SK-N-SH treated with all-trans-retinoic acid at 6 μM for 48 hours (cell line): ENCODE results near the gene G3BP2.

Source experiments
- BACH2 ChIP-seq: fragments of 250-450 bp; sonication (Bioruptor Pico); IDR thresholded peaks from 2 replicates; pipeline ENCODE4 v1.9.0; 2021; ENCODE audit warnings: mild to moderate bottlenecking, borderline replicate concordance
- CSDC2 ChIP-seq: fragments of 250-450 bp; sonication (Bioruptor Pico); IDR thresholded peaks from 2 replicates; pipeline ENCODE4 v1.5.0; 2020; ENCODE audit warnings: mild to moderate bottlenecking, moderate library complexity
- GLIS3 ChIP-seq: fragments of 250-450 bp; sonication (Bioruptor Pico); IDR thresholded peaks from 2 replicates; pipeline ENCODE4 v1.5.0; 2020; ENCODE audit warnings: mild to moderate bottlenecking, moderate library complexity
- RARB ChIP-seq: fragments of 250-450 bp; sonication (Bioruptor Pico); IDR thresholded peaks from 2 replicates; pipeline ENCODE4 v1.8.0; 2021; ENCODE audit warnings: mild to moderate bottlenecking, moderate library complexity
- ZC3H10 ChIP-seq: fragments of 250-450 bp; sonication (Bioruptor Pico); IDR thresholded peaks from 2 replicates; pipeline ENCODE4 v1.5.1; 2021; ENCODE audit warnings: mild to moderate bottlenecking, moderate library complexity
- ZFP3 ChIP-seq: fragments of 250-450 bp; sonication (Bioruptor Pico); IDR thresholded peaks from 2 replicates; pipeline ENCODE4 v1.5.0; 2020; ENCODE audit warnings: mild to moderate bottlenecking, moderate library complexity
- ZFP30 ChIP-seq: fragments of 450-650 bp; formaldehyde crosslinking; IDR thresholded peaks from 2 replicates; pipeline ENCODE4 v1.5.0; 2022; ENCODE audit warnings: mild to moderate bottlenecking, moderate library complexity
- ZNF8 ChIP-seq: fragments of 450-650 bp; formaldehyde crosslinking; IDR thresholded peaks from 2 replicates; pipeline ENCODE4 v1.5.0; 2020; ENCODE audit warnings: mild to moderate bottlenecking, moderate library complexity
- TF ChIP-seq, protein P1 (sequence below): fragments of 250-450 bp; sonication (Bioruptor Pico); IDR thresholded peaks from 2 replicates; pipeline ENCODE4 v1.5.1; 2021; ENCODE audit warnings: mild to moderate bottlenecking, moderate library complexity
- TF ChIP-seq, protein P2 (sequence below): fragments of 250-450 bp; sonication (Bioruptor Pico); IDR thresholded peaks from 2 replicates; pipeline ENCODE4 v1.5.1; 2020; ENCODE audit warnings: low read depth, mild to moderate bottlenecking, moderate library complexity
- TF ChIP-seq, protein P3 (sequence below): fragments of 250-450 bp; sonication (Bioruptor Pico); IDR thresholded peaks from 2 replicates; pipeline ENCODE4 v1.8.0; 2020; ENCODE audit warnings: mild to moderate bottlenecking, moderate library complexity, borderline replicate concordance

DNA sequence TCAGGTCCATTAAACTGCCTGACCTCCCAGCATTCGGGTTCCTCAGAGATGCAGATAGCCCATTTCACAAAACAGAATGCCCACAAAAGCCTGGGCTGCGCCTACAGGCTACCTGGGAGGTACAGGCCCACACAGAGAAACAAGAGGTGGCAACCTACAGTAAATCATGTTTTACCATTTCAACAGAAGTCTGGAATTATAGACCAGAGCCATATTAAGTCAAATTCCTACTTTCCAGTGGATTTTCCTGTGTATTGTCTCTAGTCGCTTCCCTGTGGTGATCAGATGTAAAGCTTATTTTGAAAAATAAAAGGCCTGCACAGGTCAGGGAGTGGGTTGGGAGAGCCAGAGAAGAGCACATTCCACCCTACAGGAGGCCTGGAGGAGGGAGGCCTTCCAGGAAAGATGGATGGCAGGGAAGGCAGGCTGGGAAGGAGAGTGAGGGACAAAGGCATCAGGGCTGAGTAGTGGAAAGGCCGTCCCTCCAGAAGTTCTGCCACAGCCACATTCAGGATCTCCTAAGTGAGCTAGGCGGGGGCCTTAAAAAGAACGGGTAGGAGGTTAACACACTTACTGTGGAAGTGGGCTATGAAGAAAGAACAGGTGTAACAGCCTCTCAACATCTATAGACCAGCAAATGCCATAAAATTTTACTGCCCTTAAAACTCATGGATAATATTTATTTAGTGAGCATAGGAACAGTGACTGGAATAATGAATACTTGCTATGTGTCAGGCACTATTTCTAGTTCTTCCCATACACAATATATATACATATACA, 32.2 kb upstream of the G3BP2 start:
- TF ChIP-seq, protein P1, sequence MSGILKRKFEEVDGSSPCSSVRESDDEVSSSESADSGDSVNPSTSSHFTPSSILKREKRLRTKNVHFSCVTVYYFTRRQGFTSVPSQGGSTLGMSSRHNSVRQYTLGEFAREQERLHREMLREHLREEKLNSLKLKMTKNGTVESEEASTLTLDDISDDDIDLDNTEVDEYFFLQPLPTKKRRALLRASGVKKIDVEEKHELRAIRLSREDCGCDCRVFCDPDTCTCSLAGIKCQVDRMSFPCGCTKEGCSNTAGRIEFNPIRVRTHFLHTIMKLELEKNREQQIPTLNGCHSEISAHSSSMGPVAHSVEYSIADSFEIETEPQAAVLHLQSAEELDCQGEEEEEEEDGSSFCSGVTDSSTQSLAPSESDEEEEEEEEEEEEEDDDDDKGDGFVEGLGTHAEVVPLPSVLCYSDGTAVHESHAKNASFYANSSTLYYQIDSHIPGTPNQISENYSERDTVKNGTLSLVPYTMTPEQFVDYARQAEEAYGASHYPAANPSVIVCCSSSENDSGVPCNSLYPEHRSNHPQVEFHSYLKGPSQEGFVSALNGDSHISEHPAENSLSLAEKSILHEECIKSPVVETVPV (CRISPR knock-in tag): no peak
- TF ChIP-seq BACH2 (CRISPR knock-in tag): no peak
- TF ChIP-seq, protein P2, sequence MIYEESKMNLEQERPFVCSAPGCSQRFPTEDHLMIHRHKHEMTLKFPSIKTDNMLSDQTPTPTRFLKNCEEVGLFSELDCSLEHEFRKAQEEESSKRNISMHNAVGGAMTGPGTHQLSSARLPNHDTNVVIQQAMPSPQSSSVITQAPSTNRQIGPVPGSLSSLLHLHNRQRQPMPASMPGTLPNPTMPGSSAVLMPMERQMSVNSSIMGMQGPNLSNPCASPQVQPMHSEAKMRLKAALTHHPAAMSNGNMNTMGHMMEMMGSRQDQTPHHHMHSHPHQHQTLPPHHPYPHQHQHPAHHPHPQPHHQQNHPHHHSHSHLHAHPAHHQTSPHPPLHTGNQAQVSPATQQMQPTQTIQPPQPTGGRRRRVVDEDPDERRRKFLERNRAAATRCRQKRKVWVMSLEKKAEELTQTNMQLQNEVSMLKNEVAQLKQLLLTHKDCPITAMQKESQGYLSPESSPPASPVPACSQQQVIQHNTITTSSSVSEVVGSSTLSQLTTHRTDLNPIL: no peak
- TF ChIP-seq RARB: no peak
- no peak for TF ChIP-seq CSDC2 (CRISPR knock-in tag)
- TF ChIP-seq, protein P3, sequence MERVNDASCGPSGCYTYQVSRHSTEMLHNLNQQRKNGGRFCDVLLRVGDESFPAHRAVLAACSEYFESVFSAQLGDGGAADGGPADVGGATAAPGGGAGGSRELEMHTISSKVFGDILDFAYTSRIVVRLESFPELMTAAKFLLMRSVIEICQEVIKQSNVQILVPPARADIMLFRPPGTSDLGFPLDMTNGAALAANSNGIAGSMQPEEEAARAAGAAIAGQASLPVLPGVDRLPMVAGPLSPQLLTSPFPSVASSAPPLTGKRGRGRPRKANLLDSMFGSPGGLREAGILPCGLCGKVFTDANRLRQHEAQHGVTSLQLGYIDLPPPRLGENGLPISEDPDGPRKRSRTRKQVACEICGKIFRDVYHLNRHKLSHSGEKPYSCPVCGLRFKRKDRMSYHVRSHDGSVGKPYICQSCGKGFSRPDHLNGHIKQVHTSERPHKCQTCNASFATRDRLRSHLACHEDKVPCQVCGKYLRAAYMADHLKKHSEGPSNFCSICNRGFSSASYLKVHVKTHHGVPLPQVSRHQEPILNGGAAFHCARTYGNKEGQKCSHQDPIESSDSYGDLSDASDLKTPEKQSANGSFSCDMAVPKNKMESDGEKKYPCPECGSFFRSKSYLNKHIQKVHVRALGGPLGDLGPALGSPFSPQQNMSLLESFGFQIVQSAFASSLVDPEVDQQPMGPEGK (CRISPR knock-in tag): no peak
- no peak for TF ChIP-seq ZC3H10 (CRISPR knock-in tag)
- no peak for TF ChIP-seq ZNF8
- no peak for TF ChIP-seq ZFP30 (CRISPR knock-in tag)
- no peak for TF ChIP-seq GLIS3
- TF ChIP-seq ZFP3: no peak
